Stimulated activated CD4-positive, alpha-beta T cell treated with anti-CD3 and anti-CD28 coated beads, Interleukin-1b, Interleukin-23, amount 100 ng/mL, for 4 hours (primary cell): Measurements from ENCODE around the gene MPP1.

Source experiments
- DNase-seq, 2 donors: peaks; one replicate each; pipeline ENCODE4 v3.0.0-alpha.2; 2020; ENCODE audit warnings: low read depth in 2 of 2

MPP1 gene

GRCh38 chrX:154812341-154813101 is 7.2 kb upstream of the MPP1 start:
- DNase-seq = no peak

- no peak for DNase-seq
Observed at GRCh38 chrX:154809939-154810665, 4.8 kb upstream of the MPP1 start.

- DNase-seq = no peak
Observed at GRCh38 chrX:154806837-154807501, 1.7 kb upstream of the MPP1 start.

- no peak for DNase-seq
Observed at GRCh38 chrX:154805696-154806091, 409 bp upstream of the MPP1 start.

GRCh38 chrX:154804261-154804956 is 876 bp downstream of the MPP1 start:
- no peak for DNase-seq

GRCh38 chrX:154802947-154803346 is 2.3 kb downstream of the MPP1 start:
- no peak for DNase-seq

GRCh38 chrX:154800478-154801210 is 4.6 kb downstream of the MPP1 start:
- DNase-seq = no peak

- no peak for DNase-seq
Observed at GRCh38 chrX:154799556-154800348, 5.5 kb downstream of the MPP1 start.

GRCh38 chrX:154797006-154797405 is 8.3 kb downstream of the MPP1 start:
- no peak for DNase-seq

GRCh38 chrX:154795016-154795415 is 10.3 kb downstream of the MPP1 start:
- no peak for DNase-seq

- no peak for DNase-seq
Observed at GRCh38 chrX:154793084-154793795, 12.0 kb downstream of the MPP1 start.

GRCh38 chrX:154791939-154792338 is 13.3 kb downstream of the MPP1 start:
- no peak for DNase-seq

GRCh38 chrX:154791467-154791866 is 13.8 kb downstream of the MPP1 start:
- DNase-seq = no peak

GRCh38 chrX:154785716-154786115 is 19.6 kb downstream of the MPP1 start:
- DNase-seq = no peak

GRCh38 chrX:154784149-154784995 is 20.9 kb downstream of the MPP1 start:
- DNase-seq = no peak

- DNase-seq = no peak
Observed at GRCh38 chrX:154780968-154781367, 24.3 kb downstream of the MPP1 start.

- DNase-seq = no peak
Observed at GRCh38 chrX:154779261-154779660, 26.0 kb downstream of the MPP1 start.

- DNase-seq = no peak
Observed at GRCh38 chrX:154776753-154777152, 28.5 kb downstream of the MPP1 start.
